HCEC 1CT (cell line): ENCODE data around the gene STXBP1.

Source experiments
- DNase-seq: peaks from one replicate; pipeline ENCODE4 v3.0.0-alpha.2; 2017

The STXBP1 gene

GRCh38 chr9:127694890-127695720 lies 83.0 kb downstream of the STXBP1 start:
- no peak for DNase-seq

DNA sequence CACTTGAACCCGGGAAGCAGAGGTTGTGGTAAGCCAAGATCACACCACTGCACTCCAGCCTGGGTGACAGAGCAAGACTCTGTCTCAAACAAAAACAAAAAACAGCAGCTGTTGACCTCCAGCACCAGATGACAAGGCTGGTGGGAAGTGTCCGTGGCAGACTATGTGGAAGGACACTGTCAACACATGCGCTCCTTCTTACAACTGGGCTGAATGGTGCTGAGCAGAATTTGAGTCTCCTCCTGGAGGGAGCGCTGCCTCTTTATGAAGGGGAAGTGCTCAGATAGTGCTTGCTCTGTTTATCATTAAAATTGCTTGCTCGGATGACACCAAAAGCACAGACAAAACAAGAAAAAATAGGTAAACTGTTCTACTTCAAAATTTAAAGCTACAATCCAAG lies 85.5 kb downstream of the STXBP1 start:
- no peak for DNase-seq

DNA sequence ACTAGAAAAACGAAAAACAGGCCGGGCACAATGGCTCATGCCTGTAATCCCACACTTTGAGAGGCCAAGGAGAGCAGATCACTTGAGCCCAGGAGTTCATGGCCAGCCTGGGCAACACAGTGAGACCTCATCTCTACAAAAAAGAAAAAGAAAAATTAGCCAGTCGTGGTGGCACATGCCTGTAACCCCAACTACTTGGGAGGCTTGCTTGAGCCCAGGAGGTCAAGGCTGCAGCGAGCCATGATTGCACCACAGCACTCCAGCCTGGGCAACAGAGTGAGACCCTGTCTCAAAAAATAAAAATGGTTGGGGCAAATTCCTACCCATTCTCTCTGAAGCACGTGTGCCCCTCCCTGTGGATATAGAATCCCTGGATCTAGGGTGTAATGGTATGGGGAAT lies 86.3 kb downstream of the STXBP1 start:
- DNase-seq, result no peak

DNA sequence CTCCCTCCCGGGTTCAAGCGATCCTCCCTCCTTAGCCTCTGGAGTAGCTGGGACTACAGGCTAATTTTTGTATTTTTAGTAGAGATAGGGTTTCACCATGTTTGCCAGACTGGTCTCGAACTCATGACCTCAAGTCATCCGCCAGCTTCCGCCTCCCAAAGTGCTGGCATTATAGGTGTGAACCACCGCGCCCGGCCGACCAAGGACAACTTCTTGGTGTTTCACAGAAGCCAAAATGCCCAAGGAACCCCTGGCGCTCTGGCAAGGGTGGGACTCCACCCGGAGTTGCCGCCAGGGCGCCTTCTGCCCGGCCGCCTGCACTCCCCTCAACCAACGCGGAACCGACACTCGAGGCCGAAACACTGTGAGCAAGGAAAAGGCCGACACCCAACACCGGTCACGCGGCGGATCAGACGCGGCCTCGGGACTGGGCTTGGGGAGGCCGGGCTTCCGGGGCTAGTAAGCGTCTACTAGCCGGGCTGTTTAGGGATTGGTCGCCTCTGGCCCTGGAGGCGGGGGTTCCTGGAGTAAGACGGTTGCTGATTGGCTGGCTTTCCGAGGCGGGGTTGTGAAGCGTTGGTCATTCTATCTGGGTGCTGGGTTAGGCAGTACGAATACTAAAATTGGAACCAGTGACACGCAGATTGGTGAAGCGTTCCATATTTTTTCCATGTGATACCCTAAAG lies 87.1 kb downstream of the STXBP1 start:
- DNase-seq, result peak; percentile 11

- no peak for DNase-seq
These were observed 88.1 kb downstream of the STXBP1 start for GRCh38 chr9:127700140-127700539.

GRCh38 chr9:127700594-127701255 lies 88.6 kb downstream of the STXBP1 start:
- no peak for DNase-seq

DNA sequence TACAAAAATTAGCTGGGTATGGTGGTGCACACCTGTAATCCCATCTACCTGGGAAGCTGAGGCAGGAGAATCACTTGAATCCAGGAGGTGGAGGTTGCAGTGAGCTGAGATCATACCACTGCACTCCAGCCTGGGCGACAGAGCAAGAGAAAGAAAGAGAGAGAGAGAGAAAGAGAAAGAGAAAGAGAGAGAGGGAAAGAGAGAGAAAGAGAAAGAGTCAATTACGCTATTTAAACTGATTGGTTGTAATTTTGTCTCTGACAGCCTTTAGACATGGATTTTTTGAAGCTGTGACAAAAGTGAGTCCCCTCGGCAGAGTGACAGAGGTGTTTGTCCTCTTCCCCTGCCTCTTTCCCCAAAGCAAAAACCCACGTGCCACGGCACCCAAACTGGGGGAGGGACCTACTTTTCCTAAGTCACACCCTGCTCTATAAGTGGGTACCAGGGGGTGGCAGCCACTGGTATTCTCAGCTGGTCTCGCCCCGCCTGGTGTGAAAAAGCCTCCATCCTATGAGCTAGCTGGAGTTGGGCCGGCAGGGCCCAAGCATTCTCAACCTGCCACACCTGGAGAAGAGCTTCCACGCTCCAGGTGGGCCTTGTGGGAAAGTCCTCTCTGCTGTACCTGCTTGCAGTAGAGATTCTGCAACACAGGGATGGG lies 91.3 kb downstream of the STXBP1 start:
- DNase-seq, result no peak

GRCh38 chr9:127705577-127706379 lies 93.7 kb downstream of the STXBP1 start:
- DNase-seq, result no peak

GRCh38 chr9:127706836-127707241 lies 94.8 kb downstream of the STXBP1 start, which contains the start of gene CFAP157:
Gene CFAP157 (plus strand): TSS chr9:127706988. CDS start chr9:127707032, 44 bp downstream.
- DNase-seq, result no peak

DNA sequence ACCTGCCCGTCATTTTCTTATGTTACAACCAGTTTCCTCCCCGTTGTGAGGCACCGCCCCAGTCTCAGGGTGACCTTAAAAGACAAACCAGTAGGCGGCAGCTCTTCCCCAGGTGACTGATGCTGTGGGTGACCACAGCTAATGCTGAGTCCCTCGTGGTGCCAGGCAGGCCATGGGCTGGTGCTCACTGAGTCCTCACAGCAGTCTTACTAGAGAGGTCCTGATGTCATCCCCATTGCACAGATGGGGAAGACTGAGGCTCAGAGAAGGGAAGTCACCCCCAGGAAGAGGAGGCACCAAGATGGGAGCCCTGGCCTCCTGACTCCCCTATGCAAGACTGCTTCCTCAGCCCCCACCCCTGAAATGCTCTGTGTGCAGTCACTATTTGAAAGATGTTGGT lies 95.7 kb downstream of the STXBP1 start:
- no peak for DNase-seq

DNA sequence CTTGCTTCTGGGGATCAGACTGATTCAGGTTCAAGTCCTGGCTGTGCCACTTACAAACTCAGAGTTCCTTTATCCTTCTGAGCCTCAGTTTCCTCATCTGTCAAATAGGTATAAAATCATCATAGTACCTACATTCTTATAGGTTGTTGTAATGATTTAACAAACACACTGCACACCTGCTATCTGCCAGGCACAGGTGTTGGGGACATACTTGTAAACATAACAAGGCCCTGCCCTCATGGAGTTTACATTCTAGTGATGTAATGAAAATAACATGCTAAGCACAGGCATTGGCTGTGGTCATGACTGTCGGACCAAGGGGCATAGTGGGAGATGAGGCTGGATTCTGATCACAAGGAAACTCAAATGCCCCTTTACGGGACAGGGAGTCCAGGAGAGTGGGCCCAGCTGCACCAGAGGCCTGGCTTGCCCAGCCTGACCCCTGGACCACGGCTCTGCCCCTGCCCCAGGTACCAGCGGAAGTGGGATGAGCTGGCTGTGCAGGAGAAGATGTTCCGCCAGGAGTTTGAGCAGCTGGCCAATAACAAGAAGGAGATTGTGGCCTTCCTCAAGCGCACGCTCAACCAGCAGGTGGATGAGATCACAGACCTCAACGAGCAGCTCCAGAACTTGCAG lies 97.0 kb downstream of the STXBP1 start:
- DNase-seq, result no peak

- DNase-seq, result no peak
These were observed 98.2 kb downstream of the STXBP1 start for GRCh38 chr9:127710204-127710783.

GRCh38 chr9:127711226-127711701 lies 99.2 kb downstream of the STXBP1 start:
- no peak for DNase-seq

DNA sequence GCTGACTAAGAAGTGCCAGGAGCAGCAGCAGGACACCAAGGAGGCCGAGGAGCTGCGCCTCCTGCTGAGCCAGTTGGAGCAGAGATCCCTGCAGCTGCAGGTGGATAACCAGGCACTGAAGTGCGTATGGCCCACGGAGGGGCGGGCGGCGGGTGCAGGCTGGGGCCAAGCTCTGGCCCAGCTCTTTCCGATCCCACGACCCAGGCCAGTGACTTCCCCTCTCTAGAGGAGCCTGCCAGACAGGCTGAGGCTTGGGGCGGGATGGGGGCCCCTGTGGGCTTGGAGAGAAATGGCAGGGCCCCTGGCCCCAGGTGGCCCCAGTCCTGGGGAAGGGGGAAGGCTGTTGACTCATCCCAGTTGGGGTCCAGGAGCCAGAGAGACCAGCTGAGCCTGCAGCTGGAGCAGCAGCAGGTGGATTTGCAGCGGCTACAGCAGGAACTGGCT lies 99.8 kb downstream of the STXBP1 start:
- DNase-seq, result no peak

- DNase-seq, result no peak
These were observed 100.3 kb downstream of the STXBP1 start for GRCh38 chr9:127712371-127712770.

- no peak for DNase-seq
These were observed 100.8 kb downstream of the STXBP1 start for GRCh38 chr9:127712867-127713266.

DNA sequence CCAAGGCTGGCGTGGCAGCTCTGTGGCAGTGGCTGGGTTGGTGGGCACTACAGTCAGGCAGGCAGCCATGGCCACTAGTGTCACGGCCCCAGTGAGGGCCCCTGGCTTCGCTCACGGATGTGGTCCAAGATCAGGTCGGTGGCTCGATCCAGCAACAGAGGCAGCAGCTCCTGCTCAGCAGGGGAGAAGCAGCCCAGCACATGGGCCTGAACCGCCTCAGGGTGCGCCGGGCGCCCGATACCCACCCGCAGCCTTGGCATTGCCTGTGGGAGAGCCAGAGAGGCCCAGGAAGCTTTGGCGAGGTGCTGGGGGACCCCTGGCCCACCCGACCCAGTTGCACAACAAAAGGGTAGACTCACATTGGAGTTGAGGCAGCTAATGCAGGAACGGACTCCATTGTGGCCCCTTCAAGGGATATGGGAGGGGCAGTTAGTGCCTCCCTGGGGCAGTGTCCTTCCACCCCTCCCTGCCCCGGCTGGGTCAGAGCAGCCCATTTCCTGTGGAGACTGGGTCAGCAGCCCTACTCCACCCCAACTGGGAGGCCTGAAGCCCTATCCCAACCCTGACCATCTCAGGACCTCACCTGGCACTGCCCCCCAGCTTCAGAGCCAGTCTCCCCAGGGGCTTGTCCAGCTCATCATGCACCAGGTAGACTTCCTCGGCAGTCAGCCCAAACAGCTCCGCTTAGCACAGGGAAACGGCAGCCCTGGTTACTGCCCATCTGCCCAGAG lies 102.1 kb downstream of the STXBP1 start:
- DNase-seq, result no peak

GRCh38 chr9:127714951-127715469 lies 102.9 kb downstream of the STXBP1 start:
- DNase-seq, result no peak

- DNase-seq, result peak; percentile 96
These were observed 103.6 kb downstream of the STXBP1 start, which contains the start of the genes PTRH1 and TTC16 for GRCh38 chr9:127715470-127716337. Gene PTRH1 (minus strand): TSS chr9:127715663. CDS start chr9:127715639, 24 bp downstream. Gene TTC16 (plus strand): TSS chr9:127716079. CDS start chr9:127716146, 67 bp downstream.
